GM13976 (cell line): ENCODE results near the gene MRGPRF.

Experiments
- DNase-seq: peaks from one replicate; pipeline ENCODE4 v3.0.0; 2012; ENCODE audit warnings: low spot score
- CTCF ChIP-seq: IDR thresholded peaks from 2 replicates; pipeline ENCODE4 v1.5.1; 2012; ENCODE audit warnings: borderline replicate concordance, mild to moderate bottlenecking; ENCODE audit not compliant: insufficient read depth; ENCODE audit errors: extremely low read depth, missing control alignments, control extremely low read depth
- in situ Hi-C: fragments of 300-500 bp; cut with MboI; formaldehyde crosslinking; loops from one replicate; pipeline ENCODE4 v1.12.0; 2022; ENCODE audit warnings: low sequenced_read_pairs, mixed read lengths, inconsistent platforms; ENCODE audit not compliant: unreplicated experiment

Gene MRGPRF

GRCh38 chr11:69040581-69041260 is 27.7 kb upstream of the MRGPRF start:
- in situ Hi-C loops: no loop called here
- no peak for TF ChIP-seq CTCF
- DNase-seq: no peak

GRCh38 chr11:69040051-69040450 is 27.0 kb upstream of the MRGPRF start:
- in situ Hi-C loops: no loop called here
- no peak for TF ChIP-seq CTCF
- DNase-seq: no peak

- no peak for DNase-seq
- no peak for TF ChIP-seq CTCF
- in situ Hi-C loops: no loop called here
These were observed 26.5 kb upstream of the MRGPRF start for GRCh38 chr11:69039501-69039900.

- in situ Hi-C loops: no loop called here
- no peak for DNase-seq
- no peak for TF ChIP-seq CTCF
These were observed 24.5 kb upstream of the MRGPRF start for GRCh38 chr11:69037544-69037943.

GRCh38 chr11:69037074-69037473 is 24.0 kb upstream of the MRGPRF start:
- no peak for TF ChIP-seq CTCF
- DNase-seq: no peak
- in situ Hi-C loops: no loop called here

- in situ Hi-C loops: no loop called here
- no peak for DNase-seq
- TF ChIP-seq CTCF: no peak
These were observed 22.9 kb upstream of the MRGPRF start for GRCh38 chr11:69035946-69036340.

GRCh38 chr11:69035150-69035945 is 22.3 kb upstream of the MRGPRF start:
- no peak for TF ChIP-seq CTCF
- in situ Hi-C loops: no loop called here
- DNase-seq: no peak
